B cell (primary cell): ENCODE results near the gene NPAT. TPM values are rescaled to one million over a fixed set of nuclear protein-coding genes. Genes with fewer than 3 reads are reported as not detected.
A peak's percentile ranks its signal among the peaks of the same experiment; 100 is the strongest.

Experiments used
- ATAC-seq: fragments of 200-7000 bp; cut with Tn5 transposase; one replicate; pipeline ENCODE4 v1.10.0; 2021; ENCODE audit warnings: low read depth, mild to moderate bottlenecking, moderate number of reproducible peaks, moderate library complexity
- CTCF ChIA-PET: fragments of 350-600 bp; sonication (Branson Sonifier 250); formaldehyde crosslinking; loops from one replicate; lab custom pipeline; 2021; ENCODE audit warnings: antibody characterized with exemption, inconsistent platforms; lab: Charles Lee
- POLR2A ChIA-PET: fragments of 350-600 bp; sonication (Branson Sonifier 250); formaldehyde crosslinking; loops from one replicate; lab custom pipeline; 2021; ENCODE audit warnings: antibody characterized with exemption; lab: Charles Lee
- DNase-seq: peaks from one replicate; pipeline ENCODE4 v3.0.0; 2013
- H2AFZ ChIP-seq: 2 replicates; pipeline ENCODE4 v1.6.1; 2012; ENCODE audit warnings: mild to moderate bottlenecking, low read depth, low read length; ENCODE audit not compliant: insufficient read depth, poor library complexity, severe bottlenecking
- H3K27ac ChIP-seq, 2 donors: 1 replicate in 1 of 2; 2 replicates in 1 of 2; pipeline ENCODE4 v1.5.1; 2012 to 2013; ENCODE audit warnings: low read length in 2 of 2, mild to moderate bottlenecking in 2 of 2, moderate library complexity in 1 of 2
- H3K27me3 ChIP-seq, 4 experiments: fragments of 200-600 bp in 1 of 4; sonication (generic) in 1 of 4; replicated peaks in 1 of 4; 1 replicate in 2 of 4; 2 replicates in 2 of 4; pipeline versions ENCODE4 v1.6.1 to v1.7.0; 2013 to 2016; ENCODE audit warnings: low read length in 3 of 4, mild to moderate bottlenecking in 2 of 4, mixed read lengths in 1 of 4, moderate library complexity in 1 of 4; ENCODE audit not compliant: insufficient read depth in 4 of 4, control insufficient read depth in 3 of 4; ENCODE audit errors: control extremely low read depth in 1 of 4
- H3K36me3 ChIP-seq, 2 experiments: replicated peaks in 1 of 2; 1 replicate in 1 of 2; 2 replicates in 1 of 2; pipeline versions ENCODE4 v1.6.1 to v1.7.1; 2013; ENCODE audit warnings: low read length in 1 of 2; ENCODE audit not compliant: insufficient read depth in 2 of 2, control insufficient read depth in 1 of 2; ENCODE audit errors: control extremely low read depth in 1 of 2, extremely low read depth in 1 of 2
- H3K4me1 ChIP-seq, 2 donors: fragments of 200-600 bp in 1 of 2; sonication (generic) in 1 of 2; 1 replicate in 1 of 2; 2 replicates in 1 of 2; pipeline versions ENCODE4 v1.5.1 to v1.6.1; 2013 to 2017; ENCODE audit warnings: low read length in 2 of 2; ENCODE audit not compliant: control insufficient read depth in 2 of 2, insufficient read depth in 2 of 2
- H3K4me2 ChIP-seq: replicated peaks from 2 replicates; pipeline ENCODE3; 2012; ENCODE audit warnings: mild to moderate bottlenecking, low read depth, low read length; ENCODE audit not compliant: poor library complexity, severe bottlenecking
- H3K4me3 ChIP-seq, 5 experiments: fragments of 200-600 bp in 1 of 5; sonication (generic) in 1 of 5; 1 replicate in 3 of 5; 2 replicates in 2 of 5; pipeline versions ENCODE4 v1.5.1 to v1.7.0; 2011 to 2016; ENCODE audit warnings: low read length in 4 of 5, mild to moderate bottlenecking in 4 of 5, low read depth in 2 of 5, control low read depth in 1 of 5, moderate library complexity in 1 of 5; ENCODE audit not compliant: insufficient read depth in 1 of 5; ENCODE audit errors: control extremely low read depth in 1 of 5, extremely low read depth in 1 of 5
- H3K79me2 ChIP-seq: fragments of 200-600 bp; sonication (generic); one replicate; pipeline ENCODE4 v1.6.0; 2016; ENCODE audit warnings: low read length; ENCODE audit not compliant: control insufficient read depth, insufficient read depth
- H3K9ac ChIP-seq: fragments of 200-600 bp; sonication (generic); 2 replicates; pipeline ENCODE4 v1.6.1; 2017; ENCODE audit warnings: mild to moderate bottlenecking, low read length, moderate library complexity
- H3K9me3 ChIP-seq, 3 donors: one replicate each; pipeline versions ENCODE4 v1.6.1 to v1.7.1; 2013; ENCODE audit warnings: low read length in 2 of 3; ENCODE audit not compliant: control insufficient read depth in 2 of 3, insufficient read depth in 1 of 3; ENCODE audit errors: control extremely low read depth in 1 of 3
- H4K20me1 ChIP-seq: 2 replicates; pipeline ENCODE4 v1.6.0; 2012; ENCODE audit warnings: mild to moderate bottlenecking, low read length; ENCODE audit not compliant: insufficient read depth, control insufficient read depth, poor library complexity, severe bottlenecking
- H3K27ac Mint-ChIP-seq: one replicate; pipeline ENCODE4 v1.8.0; 2021; ENCODE audit warnings: mixed read lengths
- H3K27me3 Mint-ChIP-seq: one replicate; pipeline ENCODE4 v1.8.0; 2021; ENCODE audit warnings: mixed read lengths
- H3K4me1 Mint-ChIP-seq: one replicate; pipeline ENCODE4 v1.8.0; 2021; ENCODE audit warnings: mixed read lengths
- H3K4me3 Mint-ChIP-seq: one replicate; pipeline ENCODE4 v1.8.0; 2021; ENCODE audit warnings: mixed read lengths
- H3K9me3 Mint-ChIP-seq: one replicate; pipeline ENCODE4 v1.8.0; 2022; ENCODE audit warnings: mixed read lengths; ENCODE audit not compliant: insufficient read depth
- EZH2 ChIP-seq: IDR thresholded peaks from 2 replicates; pipeline ENCODE4 v1.6.1; 2012; ENCODE audit warnings: borderline replicate concordance, low read depth, mild to moderate bottlenecking, moderate library complexity, low read length; ENCODE audit not compliant: insufficient read depth, poor library complexity, severe bottlenecking
- WGBS: methylation state at CpG from one replicate; pipeline ENCODE4 v1.1.5; 2013; ENCODE audit warnings: missing lambda C conversion rate; ENCODE audit not compliant: insufficient coverage; 5-methylcytosine and 5-hydroxymethylcytosine counted together
- intact Hi-C: fragments of 100-400 bp; cut with micrococcal nuclease; formaldehyde crosslinking; loops from one replicate; pipeline ENCODE4 v1.10.0; 2022
- polyA plus RNA-seq: library from polyadenylated mRNA; depleted of rRNA; stranded (reverse); fragments of >200 nt; gene quantifications from 2 replicates; pipeline ENCODE4 v1.2.3, GENCODE V29; 2012
- total RNA-seq, 2 donors: library from RNA; stranded (reverse); fragments of 120-200 nt in 1 of 2; gene quantifications; 1 replicate in 1 of 2; 2 replicates in 1 of 2; pipeline versions ENCODE4 v1.2.3 to v1.2.4, GENCODE V29; 2013 to 2022
- TF ChIP-seq, protein P1 (sequence below): fragments of 200-600 bp; IDR thresholded peaks from one replicate; pipeline ENCODE4 v1.8.0; 2022; ENCODE audit warnings: antibody characterized with exemption, mild to moderate bottlenecking

The NPAT gene
- total and polyA plus RNA-seq, 2 donors (not counting 1 experiment from before 2014, with no cell fraction given): 8.8 to 51.7 TPM

GRCh38 chr11:108125096-108125495 lies 97.3 kb downstream of the NPAT start:
- H3K79me2 ChIP-seq: peaks cover 57% of the 10 kb centered on the region

DNA sequence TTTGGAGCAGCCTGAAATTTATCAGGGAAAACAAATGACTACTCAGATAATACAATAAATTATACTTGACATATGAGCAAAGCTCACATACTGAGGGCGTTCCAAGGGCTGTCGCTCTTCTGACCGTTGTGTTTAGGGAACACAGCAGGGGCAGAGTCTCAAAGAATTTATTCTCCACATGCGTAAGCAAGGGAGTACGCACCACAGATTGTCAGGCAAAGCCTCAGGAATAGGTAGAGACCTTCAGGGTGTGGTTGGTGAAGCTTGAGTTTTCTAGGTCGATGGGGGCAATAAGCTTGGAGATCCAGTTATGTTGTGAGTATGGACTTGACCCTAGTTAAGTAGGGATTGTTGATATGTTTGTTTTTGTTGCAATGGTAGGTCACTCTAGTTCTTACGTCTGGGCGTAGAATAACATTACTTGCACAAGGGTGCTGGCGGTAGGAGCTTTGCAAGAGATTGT lies 100.2 kb downstream of the NPAT start:
- Histone ChIP-seq H3K9ac (peak overlapping the region; percentile 82), H2AFZ (peak overlapping the region; percentile 97), H3K79me2 (peaks cover 53% of the 10 kb centered on the region), H3K4me2 (peak overlapping the region; percentile 78), H3K36me3 (no peaks in the 10 kb centered on the region), H3K27me3 (no peaks in the 10 kb centered on the region), H4K20me1 (no peaks in the 10 kb centered on the region), H3K4me3 (peak overlapping the region; percentile 60 to 93 (median 86)), H3K4me1 (peaks cover 17 to 26% of the 10 kb centered on the region in 2 donors), H3K27ac (no peak overlapping the region), H3K9me3 (no peaks in the 10 kb centered on the region)
- WGBS: 97% methylated on average over 9 of the region's 9 CpGs
- TF ChIP-seq EZH2: no peak
- TF ChIP-seq, protein P1, sequence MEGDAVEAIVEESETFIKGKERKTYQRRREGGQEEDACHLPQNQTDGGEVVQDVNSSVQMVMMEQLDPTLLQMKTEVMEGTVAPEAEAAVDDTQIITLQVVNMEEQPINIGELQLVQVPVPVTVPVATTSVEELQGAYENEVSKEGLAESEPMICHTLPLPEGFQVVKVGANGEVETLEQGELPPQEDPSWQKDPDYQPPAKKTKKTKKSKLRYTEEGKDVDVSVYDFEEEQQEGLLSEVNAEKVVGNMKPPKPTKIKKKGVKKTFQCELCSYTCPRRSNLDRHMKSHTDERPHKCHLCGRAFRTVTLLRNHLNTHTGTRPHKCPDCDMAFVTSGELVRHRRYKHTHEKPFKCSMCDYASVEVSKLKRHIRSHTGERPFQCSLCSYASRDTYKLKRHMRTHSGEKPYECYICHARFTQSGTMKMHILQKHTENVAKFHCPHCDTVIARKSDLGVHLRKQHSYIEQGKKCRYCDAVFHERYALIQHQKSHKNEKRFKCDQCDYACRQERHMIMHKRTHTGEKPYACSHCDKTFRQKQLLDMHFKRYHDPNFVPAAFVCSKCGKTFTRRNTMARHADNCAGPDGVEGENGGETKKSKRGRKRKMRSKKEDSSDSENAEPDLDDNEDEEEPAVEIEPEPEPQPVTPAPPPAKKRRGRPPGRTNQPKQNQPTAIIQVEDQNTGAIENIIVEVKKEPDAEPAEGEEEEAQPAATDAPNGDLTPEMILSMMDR: no peak
- Mint-ChIP-seq H3K4me3 (peak overlapping the region; percentile 92), H3K27me3 (no peaks in the 10 kb centered on the region), H3K27ac (peak overlapping the region; percentile 4), H3K4me1 (peaks cover 34% of the 10 kb centered on the region), H3K9me3 (no peaks in the 10 kb centered on the region)
- intact Hi-C loops: loop anchor here (5.0 to 10.0 kb wide), 4 partner anchors 40 to 665 kb away; partner anchors contain the start of genes CWF19L2 and POGLUT3
- DNase-seq (peak; percentile 10), ATAC-seq (no peak)
- CTCF ChIA-PET: interaction anchor here (0.7 to 1.2 kb wide), 2 partner anchors 11 to 101 kb away, joined by 3 read pairs; partner anchors contain the start of genes ATM and NPAT
- POLR2A ChIA-PET: interaction anchor here (0.6 kb wide), 2 partner anchors 10 to 22 kb away, joined by 6 to 10 read pairs; no protein-coding TSS in a partner anchor

More at GRCh38 chr11:108125096-108125495, 97.3 kb downstream of the NPAT start:
- Mint-ChIP-seq H3K27ac (no peak overlapping the region), H3K4me3 (no peak overlapping the region), H3K27me3 (no peaks in the 10 kb centered on the region), H3K4me1 (peaks cover 34% of the 10 kb centered on the region), H3K9me3 (no peaks in the 10 kb centered on the region)
- TF ChIP-seq, protein P1: no peak
- no peak overlapping the region for H3K4me2 ChIP-seq
- no peaks in the 10 kb centered on the region for H3K36me3 ChIP-seq
- no peak overlapping the region for H2AFZ ChIP-seq
- no peak for DNase-seq
- WGBS: no CpG with 5 or more reads among the region's 5 CpGs
- no peaks in the 10 kb centered on the region for H4K20me1 ChIP-seq
- no peak overlapping the region for H3K4me3 ChIP-seq
- H3K9me3 ChIP-seq: no peaks in the 10 kb centered on the region
- no peak overlapping the region for H3K27ac ChIP-seq
- no peak overlapping the region for H3K9ac ChIP-seq
- H3K27me3 ChIP-seq: no peaks in the 10 kb centered on the region
- peaks cover 17 to 26% of the 10 kb centered on the region in 2 donors for H3K4me1 ChIP-seq
- ChIA-PET POLR2A (interaction anchor here (0.5 kb wide), 1 partner anchor 117 kb away, joined by 3 read pairs; no protein-coding TSS in a partner anchor), CTCF (interaction anchor here (0.6 kb wide), 1 partner anchor 10 kb away, joined by 6 read pairs; no protein-coding TSS in a partner anchor)
- ATAC-seq: no peak
- intact Hi-C loops: loop anchor here (10.0 kb wide), 1 partner anchor 370 kb away; the partner anchor contains the start of gene POGLUT3
